ENCODE data around the gene AQP9.
"Not testable (repeated sequence)": the region's sequence is repeated elsewhere in the genome, so short reads cannot be mapped to it uniquely, and the experiment has no call there.

Gene AQP9

GRCh38 chr15:58185439-58185838 is 47.3 kb downstream of the AQP9 start:
- no peak for DNase-seq

GRCh38 chr15:58189148-58189811 is 51.1 kb downstream of the AQP9 start:
- no peak for DNase-seq

GRCh38 chr15:58190419-58190818 is 52.2 kb downstream of the AQP9 start:
- DNase-seq: no peak

GRCh38 chr15:58193636-58194035 is 55.5 kb downstream of the AQP9 start:
- not testable (repeated sequence) for DNase-seq

- DNase-seq: no peak
These were observed 62.6 kb downstream of the AQP9 start for GRCh38 chr15:58200739-58201138.

GRCh38 chr15:58201516-58201915 is 63.3 kb downstream of the AQP9 start:
- no peak for DNase-seq

- DNase-seq: no peak
These were observed 65.4 kb downstream of the AQP9 start for GRCh38 chr15:58203537-58203936.

GRCh38 chr15:58206151-58206550 is 68.0 kb downstream of the AQP9 start:
- DNase-seq: no peak

- not testable (repeated sequence) for DNase-seq
These were observed 70.0 kb downstream of the AQP9 start for GRCh38 chr15:58208217-58208616.

- DNase-seq: peak; percentile 7
These were observed 70.9 kb downstream of the AQP9 start for GRCh38 chr15:58209007-58209481.

GRCh38 chr15:58210031-58210430 is 71.8 kb downstream of the AQP9 start:
- not testable (repeated sequence) for DNase-seq

- DNase-seq: no peak
These were observed 74.8 kb downstream of the AQP9 start for GRCh38 chr15:58212909-58213526.

- DNase-seq: no peak
These were observed 75.6 kb downstream of the AQP9 start for GRCh38 chr15:58213587-58214338.

- DNase-seq: no peak
These were observed 76.6 kb downstream of the AQP9 start for GRCh38 chr15:58214591-58215340.

GRCh38 chr15:58217460-58217859 is 79.3 kb downstream of the AQP9 start:
- no peak for DNase-seq

GRCh38 chr15:58221591-58222241 is 83.5 kb downstream of the AQP9 start:
- no peak for DNase-seq

GRCh38 chr15:58222679-58223078 is 84.5 kb downstream of the AQP9 start:
- DNase-seq: no peak

- no peak for DNase-seq
These were observed 85.3 kb downstream of the AQP9 start for GRCh38 chr15:58223432-58223831.

GRCh38 chr15:58224068-58224467 is 85.9 kb downstream of the AQP9 start:
- no peak for DNase-seq

GRCh38 chr15:58227706-58228543 is 89.7 kb downstream of the AQP9 start:
- peak; percentile 60 for DNase-seq

GRCh38 chr15:58228718-58229117 is 90.5 kb downstream of the AQP9 start:
- no peak for DNase-seq

GRCh38 chr15:58229297-58229768 is 91.2 kb downstream of the AQP9 start:
- no peak for DNase-seq

Measured in activated gamma-delta T cell treated with Interleukin-2 at 50 U/mL for 16 hours (primary cell).